GM06990 (cell line): ENCODE measurements around the gene TM9SF1.

Experiments
- DNase-seq: peaks from one replicate; pipeline ENCODE4 v3.0.0-alpha.2; 2011; ENCODE audit not compliant: insufficient read length; ENCODE audit errors: extremely low read depth
- H3K27me3 ChIP-seq: replicated peaks from 2 replicates; pipeline ENCODE4 v1.6.0; 2011; ENCODE audit warnings: low read length; ENCODE audit not compliant: control insufficient read depth, insufficient read depth
- H3K36me3 ChIP-seq: 2 replicates; pipeline ENCODE4 v1.5.1; 2011; ENCODE audit warnings: low read length; ENCODE audit not compliant: control insufficient read depth, insufficient read depth
- H3K4me3 ChIP-seq: replicated peaks from 2 replicates; pipeline ENCODE4 v1.5.1; 2011; ENCODE audit warnings: low read depth, mild to moderate bottlenecking, control low read depth, low read length
- CTCF ChIP-seq: IDR thresholded peaks from 2 replicates; pipeline ENCODE4 v1.5.1; 2011; ENCODE audit warnings: low read length, control low read depth, mild to moderate bottlenecking, inconsistent platforms; ENCODE audit not compliant: insufficient read depth, poor library complexity, severe bottlenecking

Gene TM9SF1

GRCh38 chr14:24215495-24216344 is 20.5 kb upstream of the TM9SF1 start, which contains the start of gene MDP1:
MDP1 (minus strand) TSS chr14:24216066; CDS start chr14:24215955, 111 bp downstream.
- Histone ChIP-seq H3K4me3 (peak within 1 kb of the TSS; percentile 92), H3K36me3 (peaks cover 7% of the 10 kb centered on the region), H3K27me3 (no peaks in the 10 kb centered on the region)
- peak; percentile 87 for TF ChIP-seq CTCF
- peak; percentile 86 for DNase-seq

GRCh38 chr14:24213866-24214662 is 18.8 kb upstream of the TM9SF1 start:
- peaks cover 19% of the 10 kb centered on the region for H3K36me3 ChIP-seq
- H3K27me3 ChIP-seq = no peaks in the 10 kb centered on the region
- peak overlapping the region; percentile 82 for H3K4me3 ChIP-seq
- DNase-seq = no peak
- peak; percentile 24 for TF ChIP-seq CTCF

- Histone ChIP-seq H3K27me3 (no peaks in the 10 kb centered on the region), H3K4me3 (peak within 1 kb of the TSS; percentile 82), H3K36me3 (peaks cover 19% of the 10 kb centered on the region)
- DNase-seq = peak; percentile 96
- TF ChIP-seq CTCF = no peak
These were observed 18.0 kb upstream of the TM9SF1 start, which contains the start of gene CHMP4A for GRCh38 chr14:24212924-24213865. CHMP4A (minus strand) TSS chr14:24213488; CDS start chr14:24213439, 49 bp downstream.

- no peak overlapping the region for H3K4me3 ChIP-seq
- no peaks in the 10 kb centered on the region for H3K27me3 ChIP-seq
- TF ChIP-seq CTCF = no peak
- DNase-seq = no peak
- H3K36me3 ChIP-seq = peaks cover 29% of the 10 kb centered on the region
These were observed 16.1 kb upstream of the TM9SF1 start for GRCh38 chr14:24211311-24211710.

- peaks cover 38% of the 10 kb centered on the region for H3K36me3 ChIP-seq
- no peak overlapping the region for H3K4me3 ChIP-seq
- DNase-seq = no peak
- H3K27me3 ChIP-seq = no peaks in the 10 kb centered on the region
- no peak for TF ChIP-seq CTCF
These were observed 12.4 kb upstream of the TM9SF1 start for GRCh38 chr14:24207625-24208024.
